K562 (cell line): Measurements from ENCODE around the gene EPS8. TPM values are rescaled to one million over a fixed set of nuclear protein-coding genes. Genes with fewer than 3 reads are reported as not detected.

Experiments used
- ATAC-seq: fragments of 200-7000 bp; cut with Tn5 transposase; 3 replicates; pipeline ENCODE4 v1.9.1; 2020; ENCODE audit warnings: moderate library complexity
- BruUV-seq: library from RNA; stranded (reverse); fragments of 400-500 nt; replicated peaks from 2 replicates; lab custom pipeline; 2021; lab: Mats Ljungman, UMichigan
- CTCF ChIA-PET: fragments of 300-600 bp; formaldehyde crosslinking; extraction: SDS; loops from one replicate; lab custom pipeline; 2021; ENCODE audit warnings: low intra/inter-chr PET ratio; lab: Yijun Ruan, JAX
- POLR2A ChIA-PET: fragments of 300-600, 350-650 bp; sonication (Branson Sonifier 250); formaldehyde crosslinking; extraction: SDS; loops from one replicate; lab custom pipeline; 2021; ENCODE audit warnings: antibody characterized with exemption, inconsistent platforms; lab: Yijun Ruan, JAX
- DNase-seq, 4 experiments: peaks; one replicate each; pipeline versions ENCODE4 v3.0.0 to v3.0.0-alpha.2; 2011 to 2018; ENCODE audit warnings: low spot score in 3 of 4, mixed read lengths in 3 of 4; ENCODE audit errors: extremely low read depth in 1 of 4
- FAIRE-seq: peaks from 2 replicates; lab custom pipeline; 2011; peaks lifted over from hg19 to GRCh38; lab: Jason Lieb, UNC
- H2AFZ ChIP-seq: 2 replicates; pipeline ENCODE4 v1.6.0; 2011; ENCODE audit warnings: low read depth, low read length, control low read depth, inconsistent platforms
- H3K27ac ChIP-seq: fragments of 200-600 bp; 3 replicates; pipeline ENCODE4 v1.8.0; 2011; ENCODE audit warnings: low read depth, mild to moderate bottlenecking, control low read depth, inconsistent platforms, low read length, moderate library complexity, mixed read lengths; ENCODE audit errors: extremely low read depth
- H3K27me3 ChIP-seq, 2 experiments: fragments of 300-600 bp in 1 of 2; 2 replicates in 1 of 2; 3 replicates in 1 of 2; pipeline versions ENCODE4 v1.6.0 to v1.8.0; 2011; ENCODE audit warnings: inconsistent platforms in 2 of 2, low read length in 2 of 2, mild to moderate bottlenecking in 1 of 2, mixed read lengths in 1 of 2, moderate library complexity in 1 of 2; ENCODE audit not compliant: control insufficient read depth in 2 of 2, insufficient read depth in 2 of 2
- H3K36me3 ChIP-seq: fragments of 300-600 bp; 3 replicates; pipeline ENCODE4 v1.8.0; 2011; ENCODE audit warnings: mild to moderate bottlenecking, low read length, inconsistent platforms; ENCODE audit not compliant: control insufficient read depth, insufficient read depth
- H3K4me1 ChIP-seq, 2 experiments: fragments of 200-600 bp in 1 of 2; replicated peaks in 1 of 2; 2 replicates in 1 of 2; 3 replicates in 1 of 2; pipeline versions ENCODE4 v1.5.1 to v1.8.0; 2011; ENCODE audit warnings: inconsistent platforms in 2 of 2, low read length in 2 of 2, mild to moderate bottlenecking in 1 of 2, mixed read lengths in 1 of 2, moderate library complexity in 1 of 2; ENCODE audit not compliant: control insufficient read depth in 2 of 2, insufficient read depth in 2 of 2
- H3K4me2 ChIP-seq: 2 replicates; pipeline ENCODE4 v1.6.1; 2011; ENCODE audit warnings: low read length, control low read depth, inconsistent platforms, mixed read lengths; ENCODE audit not compliant: insufficient read depth
- H3K4me3 ChIP-seq: fragments of 200-600 bp; sonication (generic), shearing (Covaris generic); 2 replicates; pipeline ENCODE4 v1.5.1; 2016; ENCODE audit warnings: control low read depth, inconsistent platforms
- H3K79me2 ChIP-seq: fragments of 200-600 bp; 3 replicates; pipeline ENCODE4 v1.8.0; 2011; ENCODE audit warnings: low read length, inconsistent platforms; ENCODE audit not compliant: control insufficient read depth, insufficient read depth
- H3K9ac ChIP-seq, 2 experiments: 2 replicates each; pipeline versions ENCODE4 v1.6.0 to v1.6.1; 2011; ENCODE audit warnings: low read depth in 2 of 2, low read length in 2 of 2, control low read depth in 1 of 2, inconsistent platforms in 1 of 2, mild to moderate bottlenecking in 1 of 2, mixed read lengths in 1 of 2; ENCODE audit not compliant: insufficient read depth in 1 of 2
- H3K9me1 ChIP-seq: one replicate; pipeline ENCODE4 v1.6.0; 2011; ENCODE audit warnings: inconsistent platforms, mild to moderate bottlenecking, low read length, moderate library complexity; ENCODE audit not compliant: control insufficient read depth, insufficient read depth
- H3K9me3 ChIP-seq: replicated peaks from 2 replicates; pipeline ENCODE4 v1.5.1; 2011; ENCODE audit warnings: low read depth, low read length, inconsistent platforms; ENCODE audit not compliant: control insufficient read depth, insufficient read depth
- H4K20me1 ChIP-seq: replicated peaks from 2 replicates; pipeline ENCODE4 v1.6.1; 2011; ENCODE audit warnings: low read length, inconsistent platforms, mixed read lengths; ENCODE audit not compliant: control insufficient read depth, insufficient read depth
- FOXP4 ChIP-seq: sonication (generic); formaldehyde crosslinking; IDR thresholded peaks from 2 replicates; pipeline ENCODE4 v1.8.0; 2022; ENCODE audit warnings: mild to moderate bottlenecking, missing genetic modification reagents, borderline replicate concordance
- NCOA4 ChIP-seq: fragments of 450-650 bp; IDR thresholded peaks from 2 replicates; pipeline ENCODE4 v1.6.1; 2018; ENCODE audit warnings: mild to moderate bottlenecking; ENCODE audit not compliant: partially characterized antibody
- NKRF ChIP-seq: fragments of 450-650 bp; IDR thresholded peaks from 2 replicates; pipeline ENCODE4 v1.6.1; 2016; ENCODE audit warnings: borderline replicate concordance
- USF2 ChIP-seq: sonication (generic); formaldehyde crosslinking; IDR thresholded peaks from 2 replicates; pipeline ENCODE4 v1.5.0; 2020; ENCODE audit warnings: missing genetic modification reagents
- WGBS: fragments of 100-300 bp; shearing (Covaris generic); methylation state at CpG from one replicate; pipeline ENCODE4 v1.1.6; 2016; ENCODE audit warnings: low coverage, mixed read lengths; ENCODE audit not compliant: insufficient coverage; ENCODE audit errors: missing lambda C conversion rate; 5-methylcytosine and 5-hydroxymethylcytosine counted together
- in situ Hi-C: fragments of 300-500 bp; cut with MboI; formaldehyde crosslinking; loops from 4 replicates; pipeline ENCODE4 v1.15.0; 2018; ENCODE audit warnings: inconsistent platforms, mixed read lengths
- intact Hi-C: fragments of 100-400 bp; cut with micrococcal nuclease; formaldehyde crosslinking; loops from 2 replicates; pipeline ENCODE4 v1.14.2; 2022
- polyA plus RNA-seq, 8 experiments: library from polyadenylated mRNA; depleted of rRNA in 4 of 8; stranded (reverse) in 5 of 8; unstranded in 3 of 8; fragments of >200 nt; fragmentation: Nextera tagmentation in 2 of 8; fragmentation: Illumina TruSeq in 1 of 8; extraction: Ambion mirVana in 2 of 8; extraction: Trizol in 1 of 8; gene quantifications; 2 replicates each; pipeline versions ENCODE4 v1.2.1 to v1.2.3, GENCODE V29; 2011 to 2014; ENCODE audit warnings: inconsistent platforms in 1 of 8, missing spikeins in 1 of 8
- total RNA-seq, 7 experiments: library from RNA; depleted of rRNA in 6 of 7; stranded (reverse); fragments of >200 nt in 6 of 7; fragmentation: Illumina TruSeq in 2 of 7; extraction: Trizol in 2 of 7; gene quantifications; 2 replicates each; pipeline versions ENCODE4 v1.2.1 to v1.2.3, GENCODE V29; 2011 to 2021; ENCODE audit warnings: low replicate concordance in 1 of 7

The EPS8 gene
- total and polyA plus RNA-seq, 9 of the 15 experiments (the other 6 are each of a cell fraction or from before 2014, with no cell fraction given), result 0.10 to 1.9 (median 0.33) TPM

GRCh38 chr12:15732341-15733061 is 56.7 kb downstream of the EPS8 start:
- DNase-seq (no peak), ATAC-seq (no peak), FAIRE-seq (no peak)
- H3K9ac ChIP-seq, result no peak overlapping the region
- H2AFZ ChIP-seq, result no peak overlapping the region
- H3K9me3 ChIP-seq, result no peaks in the 10 kb centered on the region
- H4K20me1 ChIP-seq, result no peaks in the 10 kb centered on the region
- H3K36me3 ChIP-seq, result no peaks in the 10 kb centered on the region
- H3K4me1 ChIP-seq, result no peaks in the 10 kb centered on the region
- no peak overlapping the region for H3K27ac ChIP-seq
- H3K4me3 ChIP-seq, result no peak overlapping the region
- no peaks in the 10 kb centered on the region for H3K27me3 ChIP-seq
- H3K79me2 ChIP-seq, result no peaks in the 10 kb centered on the region
- 1% methylated on average over 6 of the region's 6 CpGs for WGBS
- no peaks in the 10 kb centered on the region for H3K9me1 ChIP-seq
- no TSS peak for BruUV-seq
- ChIA-PET CTCF (no interaction called here), POLR2A (no interaction called here)
- in situ Hi-C loops, result no loop called here
- TF ChIP-seq USF2 (no peak), NCOA4 (no peak), NKRF (no peak), FOXP4 (CRISPR knock-in tag) (no peak)
- intact Hi-C loops, result no loop called here
- H3K4me2 ChIP-seq, result no peak overlapping the region
